ENCODE data around the gene FXR2. TPM values are rescaled to one million over a fixed set of nuclear protein-coding genes. Genes with fewer than 3 reads are reported as not detected.

FXR2 gene
- total RNA-seq: 62.0 and 65.4 TPM in 2 replicates

DNA sequence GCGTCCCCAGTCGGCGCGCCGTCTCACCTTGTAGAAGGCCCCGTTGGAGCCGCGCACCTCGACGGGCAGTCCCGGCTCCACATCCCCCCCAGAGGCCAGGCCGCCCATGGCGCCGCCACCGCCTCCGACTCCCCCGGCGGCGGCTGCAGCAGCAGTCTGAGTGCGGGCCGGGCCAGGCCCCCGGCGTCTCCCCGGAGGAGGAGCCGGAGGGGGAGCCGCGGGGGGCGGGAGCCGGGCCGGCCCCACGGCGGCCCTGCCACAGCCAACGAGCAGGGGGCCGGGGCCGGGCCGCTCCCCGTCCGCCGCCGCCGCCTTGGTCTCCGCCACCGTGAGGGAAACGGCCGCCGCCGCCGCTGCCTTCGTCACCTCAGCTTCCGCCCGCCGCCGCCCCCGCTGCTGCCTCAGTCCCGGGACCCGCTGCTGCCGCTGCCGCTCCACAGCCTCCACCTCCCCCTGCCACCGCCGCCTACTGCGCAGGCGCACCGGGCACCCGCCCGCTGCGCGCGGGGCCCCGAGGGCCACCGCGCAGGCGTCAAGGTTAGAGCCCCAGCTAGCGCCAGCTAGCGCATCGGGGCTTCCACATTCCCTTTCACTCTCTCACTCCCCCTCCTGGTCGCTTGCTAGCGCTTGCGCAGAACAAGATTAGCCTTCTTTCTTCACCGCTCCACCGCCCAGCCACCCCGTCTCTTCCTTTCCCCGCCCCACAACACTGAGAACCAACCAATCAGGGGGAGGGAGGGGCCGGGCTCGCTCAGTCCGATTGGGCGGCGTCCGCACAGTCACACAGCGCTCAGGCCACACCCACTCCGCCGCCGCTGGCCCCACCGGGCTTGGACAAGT, at the start of gene FXR2:
FXR2 (minus strand) TSS at position 473 of the 840 bp plus-strand sequence; CDS start at position 108, 365 bp downstream.

DNA sequence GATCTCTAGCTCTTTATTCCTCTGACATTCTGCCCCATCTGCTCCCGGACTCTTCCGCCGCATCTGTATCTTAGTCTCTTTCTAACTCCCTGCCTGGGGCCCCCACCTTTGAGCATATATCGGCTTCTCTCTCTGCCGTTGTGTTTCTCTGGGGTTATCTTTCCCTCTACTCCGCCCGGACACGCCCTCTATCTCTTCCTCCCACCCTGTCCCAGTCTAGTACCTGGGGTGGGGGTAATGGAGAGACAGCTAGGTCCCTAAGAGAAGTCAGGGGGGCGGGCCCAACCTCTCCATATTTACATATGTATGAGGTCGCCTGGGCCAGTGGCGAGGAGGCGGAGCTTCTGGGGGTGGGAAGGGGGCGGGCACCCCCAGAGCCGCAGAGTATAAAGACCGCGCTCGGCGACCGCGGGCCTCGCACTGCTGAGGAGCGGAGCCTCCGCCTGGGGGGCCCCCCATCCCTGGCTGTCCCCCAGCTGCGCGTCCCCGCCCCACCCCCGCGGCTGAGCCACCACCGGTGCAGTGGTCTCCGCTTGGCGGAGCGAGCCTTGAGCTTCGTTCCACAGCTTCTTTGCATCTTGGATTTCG, 35.9 kb upstream of the FXR2 start, which contains the start of gene ATP1B2:
ATP1B2 (plus strand) TSS at position 418 of the 588 bp plus-strand sequence. CDS start 593 bp downstream, outside the sequence.

GRCh38 chr17:7629939-7630571, 15.4 kb upstream of the FXR2 start, which contains the start of gene SHBG:
TSS of gene SHBG (plus strand) at chr17:7630135. CDS start at chr17:7630173, 38 bp downstream.

DNA sequence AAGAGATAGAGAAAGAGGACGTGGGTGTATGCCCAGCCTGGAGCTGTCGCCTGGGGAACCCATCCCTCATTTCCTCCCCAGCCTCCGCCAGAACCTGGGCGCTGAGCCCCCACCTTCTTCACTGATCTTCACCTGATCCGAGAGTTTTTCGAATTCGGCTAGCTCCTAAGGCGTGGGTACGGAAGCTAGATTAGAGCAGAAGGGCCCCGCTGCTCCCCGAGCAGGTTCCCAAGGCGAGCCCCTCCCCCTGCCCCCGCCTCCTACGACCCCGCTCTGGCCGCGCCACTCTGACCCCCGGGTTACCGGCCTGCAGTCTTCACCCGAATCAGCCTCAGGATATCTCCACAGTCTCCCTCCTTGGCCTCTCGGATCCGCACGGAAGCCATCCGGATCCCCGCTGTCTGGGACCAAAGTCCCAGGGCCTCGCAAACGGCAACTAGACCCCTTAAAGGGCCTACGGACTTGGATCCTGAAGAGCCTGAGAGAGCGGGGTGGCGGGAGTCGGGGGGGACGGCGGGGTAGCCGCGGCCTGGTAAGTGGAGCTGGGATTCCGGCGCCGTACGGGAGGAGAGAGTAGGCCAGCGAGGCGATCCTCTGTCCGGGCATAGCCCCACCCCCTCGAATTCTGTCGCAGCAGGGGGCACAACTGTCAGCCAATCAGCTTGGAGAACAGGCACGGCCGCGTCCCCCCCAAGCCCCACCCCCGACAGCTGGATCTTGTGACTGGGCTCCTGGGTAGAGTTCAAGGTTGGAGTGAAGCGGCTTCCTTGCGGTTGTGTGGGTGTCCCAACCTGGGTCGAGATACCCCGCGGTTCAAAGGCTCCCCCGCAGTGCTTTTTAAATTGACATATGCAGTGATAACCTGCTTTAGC, 12.8 kb upstream of the FXR2 start, which contains the start of gene SAT2:
SAT2 (minus strand) TSS at position 572 of the 872 bp plus-strand sequence; CDS start at position 386, 186 bp downstream.

DNA sequence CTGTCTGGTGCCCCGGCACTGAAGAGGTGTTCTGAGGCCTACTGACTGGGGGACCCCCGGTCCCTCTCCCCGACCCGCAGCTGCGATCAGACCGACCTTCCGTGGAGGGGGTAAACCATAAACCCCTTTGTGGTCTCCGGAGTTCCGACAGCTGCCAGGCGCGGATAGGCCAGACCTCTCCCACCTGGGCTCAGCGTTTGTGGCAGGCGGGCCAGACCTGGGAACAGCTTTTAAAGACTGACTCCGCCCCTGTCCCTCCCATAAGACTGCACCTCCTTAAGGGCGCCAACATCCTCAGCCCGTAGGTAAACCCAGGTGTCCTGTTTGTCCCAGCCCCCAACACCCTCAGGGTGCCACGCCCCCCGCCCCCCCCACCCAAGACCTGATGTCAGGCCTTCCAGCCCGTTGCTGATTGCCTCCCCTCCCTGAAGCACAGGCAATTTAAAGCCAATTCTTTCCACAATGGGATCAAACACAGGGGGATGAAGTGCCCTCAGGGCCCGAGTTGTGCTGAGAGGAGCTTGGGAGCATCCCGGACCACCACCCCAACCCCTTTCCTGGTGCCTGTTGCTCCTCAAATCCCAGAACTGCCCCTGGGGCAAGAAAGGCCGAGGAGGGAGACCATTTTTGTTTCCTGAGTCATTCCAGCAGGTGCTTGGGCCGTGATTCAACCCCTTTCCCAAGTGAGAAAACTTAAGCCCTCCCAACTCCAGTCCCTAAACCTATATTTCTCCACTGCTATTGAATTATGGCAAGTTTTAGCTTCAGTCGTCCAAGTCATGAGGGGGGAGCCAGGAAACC, 24.6 kb downstream of the FXR2 start, which contains the start of gene SOX15:
SOX15 (minus strand) TSS at position 204 of the 801 bp plus-strand sequence. CDS start 418 bp downstream, outside the sequence.

GRCh38 chr17:7583253-7584109, 31.2 kb downstream of the FXR2 start, which contains the start of gene MPDU1:
TSS of gene MPDU1 (plus strand) at chr17:7583852. CDS start at chr17:7583863, 11 bp downstream.

DNA sequence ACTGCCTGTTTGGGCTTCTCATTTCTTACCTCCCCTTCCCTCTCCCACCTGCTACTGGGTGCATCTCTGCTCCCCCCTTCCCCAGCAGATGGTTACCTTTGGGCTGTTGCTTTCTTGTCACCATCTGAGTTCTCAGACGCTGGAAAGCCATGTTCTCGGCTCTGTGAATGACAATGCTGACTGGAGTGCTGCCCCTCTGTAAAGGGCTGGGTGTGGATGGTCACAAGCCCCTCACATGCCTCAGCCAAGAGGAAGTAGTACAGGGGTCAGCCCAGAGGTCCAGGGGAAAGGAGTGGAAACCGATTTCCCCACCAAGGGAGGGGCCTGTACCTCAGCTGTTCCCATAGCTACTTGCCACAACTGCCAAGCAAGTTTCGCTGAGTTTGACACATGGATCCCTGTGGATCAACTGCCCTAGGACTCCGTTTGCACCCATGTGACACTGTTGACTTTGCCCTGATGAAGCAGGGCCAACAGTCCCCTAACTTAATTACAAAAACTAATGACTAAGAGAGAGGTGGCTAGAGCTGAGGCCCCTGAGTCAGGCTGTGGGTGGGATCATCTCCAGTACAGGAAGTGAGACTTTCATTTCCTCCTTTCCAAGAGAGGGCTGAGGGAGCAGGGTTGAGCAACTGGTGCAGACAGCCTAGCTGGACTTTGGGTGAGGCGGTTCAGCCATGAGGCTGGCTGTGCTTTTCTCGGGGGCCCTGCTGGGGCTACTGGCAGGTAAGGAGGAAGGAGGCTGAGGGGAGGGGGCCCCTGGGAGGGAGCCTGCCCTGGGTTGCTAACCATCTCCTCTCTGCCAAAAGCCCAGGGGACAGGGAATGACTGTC, 35.5 kb downstream of the FXR2 start, which contains the start of gene CD68:
CD68 (plus strand) TSS at position 638 of the 833 bp plus-strand sequence; CDS start at position 678, 40 bp downstream.

DNA sequence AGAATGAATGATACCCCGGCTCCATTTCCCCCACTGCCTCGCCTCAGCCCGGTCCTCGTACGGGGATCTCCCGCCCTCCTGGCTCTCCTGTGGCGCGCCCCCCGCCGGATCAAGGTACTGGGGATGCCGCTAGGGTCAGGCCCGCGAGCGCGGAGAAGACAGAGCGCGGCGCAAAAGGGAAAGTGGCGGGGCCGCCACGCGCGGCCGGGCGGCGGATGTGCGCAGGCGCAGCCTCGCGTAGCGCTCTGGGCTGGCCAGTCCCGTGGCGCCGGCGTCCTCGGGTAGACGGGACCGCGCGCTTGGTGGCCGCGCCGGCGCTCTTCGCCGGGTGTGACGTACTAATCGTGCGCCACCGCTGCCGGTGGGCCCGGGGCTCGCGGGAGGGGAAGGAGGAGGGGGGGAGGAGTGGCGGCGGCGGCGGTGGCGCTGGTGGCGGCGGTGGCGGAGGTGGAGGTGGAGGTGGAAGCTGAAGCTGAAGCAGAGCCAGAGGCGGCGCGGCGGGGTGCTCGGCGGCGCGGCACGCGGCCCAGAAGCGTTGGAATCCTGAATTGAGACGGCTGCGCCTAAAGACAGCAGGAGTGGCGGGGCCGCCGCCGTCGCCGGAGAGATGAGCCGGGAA, 53.0 kb downstream of the FXR2 start, which contains the start of gene SENP3:
SENP3 (plus strand) TSS at position 331 of the 619 bp plus-strand sequence. CDS start 1,158 bp downstream, outside the sequence.

GRCh38 chr17:7558544-7559319, 56.0 kb downstream of the FXR2 start, which contains the start of gene TNFSF13:
TSS of gene TNFSF13 (plus strand) at chr17:7558750. CDS start at chr17:7559040, 290 bp downstream.

GRCh38 chr17:7548585-7549400, 65.9 kb downstream of the FXR2 start, which contains the start of gene TNFSF12:
TSS of gene TNFSF12 (plus strand) at chr17:7549058. CDS start at chr17:7549154, 96 bp downstream.

Other genes starting within 250 kb of the FXR2 start
- under 0.01 and 0.66 TPM in 2 replicates for gene TNK1, start 233.8 kb downstream of the FXR2 start, total RNA-seq
- 11.4 and 20.5 TPM in 2 replicates for gene PLSCR3, start 220.4 kb downstream of the FXR2 start, total RNA-seq
- 69.7 and 102 TPM in 2 replicates for gene TMEM256, start 210.8 kb downstream of the FXR2 start, total RNA-seq
- 8.2 and 10.7 TPM in 2 replicates for gene NLGN2, start 207.1 kb downstream of the FXR2 start, total RNA-seq
- not detected in 2 replicates for gene SPEM1, start 194.6 kb downstream of the FXR2 start, total RNA-seq
- gene SPEM2, start 189.3 kb downstream of the FXR2 start, total RNA-seq: not detected in 2 replicates
- not detected in 2 replicates for gene SPEM3, start 186.0 kb downstream of the FXR2 start, total RNA-seq
- 1.2 and 2.2 TPM in 2 replicates for gene TMEM102, start 179.5 kb downstream of the FXR2 start, total RNA-seq
- gene FGF11, start 175.4 kb downstream of the FXR2 start, total RNA-seq: 0.77 and 1.7 TPM in 2 replicates
- 3.4 and 6.6 TPM in 2 replicates for gene CHRNB1, start 169.8 kb downstream of the FXR2 start, total RNA-seq
- 14.8 and 24.1 TPM in 2 replicates for gene ZBTB4, start 135.3 kb downstream of the FXR2 start, total RNA-seq
- not detected in 2 replicates for gene SLC35G6, start 133.5 kb downstream of the FXR2 start, total RNA-seq
- gene POLR2A, start 130.5 kb downstream of the FXR2 start, total RNA-seq: 90.6 and 114 TPM in 2 replicates
- gene TNFSF12, start 65.8 kb downstream of the FXR2 start, total RNA-seq: 6.1 and 10.0 TPM in 2 replicates
- 0.44 and 0.75 TPM in 2 replicates for gene TNFSF13, start 56.1 kb downstream of the FXR2 start, total RNA-seq
- gene SENP3, start 53.0 kb downstream of the FXR2 start, total RNA-seq: 73.1 and 83.8 TPM in 2 replicates
- gene CD68, start 35.3 kb downstream of the FXR2 start, total RNA-seq: 12.8 and 16.2 TPM in 2 replicates
- gene MPDU1, start 31.0 kb downstream of the FXR2 start, total RNA-seq: 77.5 and 140 TPM in 2 replicates
- 0.12 and 0.33 TPM in 2 replicates for gene SOX15, start 24.8 kb downstream of the FXR2 start, total RNA-seq
- 30.0 and 43.9 TPM in 2 replicates for gene SAT2, start 12.9 kb upstream of the FXR2 start, total RNA-seq
- 0.11 and 0.37 TPM in 2 replicates for gene SHBG, start 15.2 kb upstream of the FXR2 start, total RNA-seq
- gene ATP1B2, start 36.0 kb upstream of the FXR2 start, total RNA-seq: not detected in 2 replicates
- gene TP53, start 72.6 kb upstream of the FXR2 start, total RNA-seq: 14.9 and 23.9 TPM in 2 replicates
- gene WRAP53, start 73.6 kb upstream of the FXR2 start, total RNA-seq: 4.6 and 9.8 TPM in 2 replicates
- gene EFNB3, start 90.3 kb upstream of the FXR2 start, total RNA-seq: 0.11 and 0.12 TPM in 2 replicates
- gene DNAH2, start 102.8 kb upstream of the FXR2 start, total RNA-seq: 0.22 and 0.37 TPM in 2 replicates
- 5.1 and 7.5 TPM in 2 replicates for gene KDM6B, start 219.3 kb upstream of the FXR2 start, total RNA-seq
- 0.22 and 0.50 TPM in 2 replicates for gene TMEM88, start 240.2 kb upstream of the FXR2 start, total RNA-seq
- 59.4 and 81.0 TPM in 2 replicates for gene NAA38, start 242.7 kb upstream of the FXR2 start, total RNA-seq
- gene CYB5D1, start 243.1 kb upstream of the FXR2 start, total RNA-seq: 9.0 and 12.8 TPM in 2 replicates